Suprapubic skin (tissue), 3 donors: ENCODE results near the gene XNDC1N.

ENCODE experiments used
- POLR2A ChIP-seq, 2 donors: fragments of 450-650 bp; IDR thresholded peaks; one replicate each; pipeline ENCODE4 v1.6.1; 2017; ENCODE audit warnings: antibody characterized with exemption in 2 of 2, mild to moderate bottlenecking in 2 of 2, moderate library complexity in 2 of 2
- TF ChIP-seq, protein P1 (sequence below), 2 donors: fragments of 200-600 bp in 1 of 2; fragments of 450-650 bp in 1 of 2; sonication (generic) in 1 of 2; IDR thresholded peaks; one replicate each; pipeline ENCODE4 v1.5.1; 2016 to 2019; ENCODE audit warnings: antibody characterized with exemption in 2 of 2, mild to moderate bottlenecking in 1 of 2, moderate library complexity in 1 of 2

DNA sequence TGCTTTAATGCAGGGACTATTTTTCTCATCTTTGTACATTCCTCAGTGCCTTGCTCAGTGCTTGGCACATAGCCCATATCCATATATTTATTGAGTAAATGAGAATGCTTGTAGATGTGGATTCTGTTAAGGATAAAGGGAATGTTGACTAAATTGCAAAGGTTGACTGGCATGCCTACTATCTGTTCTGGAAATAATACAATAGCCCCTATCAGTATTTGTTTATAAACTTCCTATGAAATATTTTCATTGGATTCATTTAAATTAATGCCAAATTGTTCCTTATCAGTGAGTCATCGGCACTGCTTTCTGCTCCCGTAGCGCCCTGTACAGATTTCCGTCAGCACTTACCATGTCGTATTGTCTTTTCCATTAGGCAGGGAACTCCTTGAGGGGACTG, 8.4 kb upstream of the XNDC1N start:
- TF ChIP-seq, protein P1, sequence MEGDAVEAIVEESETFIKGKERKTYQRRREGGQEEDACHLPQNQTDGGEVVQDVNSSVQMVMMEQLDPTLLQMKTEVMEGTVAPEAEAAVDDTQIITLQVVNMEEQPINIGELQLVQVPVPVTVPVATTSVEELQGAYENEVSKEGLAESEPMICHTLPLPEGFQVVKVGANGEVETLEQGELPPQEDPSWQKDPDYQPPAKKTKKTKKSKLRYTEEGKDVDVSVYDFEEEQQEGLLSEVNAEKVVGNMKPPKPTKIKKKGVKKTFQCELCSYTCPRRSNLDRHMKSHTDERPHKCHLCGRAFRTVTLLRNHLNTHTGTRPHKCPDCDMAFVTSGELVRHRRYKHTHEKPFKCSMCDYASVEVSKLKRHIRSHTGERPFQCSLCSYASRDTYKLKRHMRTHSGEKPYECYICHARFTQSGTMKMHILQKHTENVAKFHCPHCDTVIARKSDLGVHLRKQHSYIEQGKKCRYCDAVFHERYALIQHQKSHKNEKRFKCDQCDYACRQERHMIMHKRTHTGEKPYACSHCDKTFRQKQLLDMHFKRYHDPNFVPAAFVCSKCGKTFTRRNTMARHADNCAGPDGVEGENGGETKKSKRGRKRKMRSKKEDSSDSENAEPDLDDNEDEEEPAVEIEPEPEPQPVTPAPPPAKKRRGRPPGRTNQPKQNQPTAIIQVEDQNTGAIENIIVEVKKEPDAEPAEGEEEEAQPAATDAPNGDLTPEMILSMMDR (IDR thresholded peaks at IDR 0.05) = no peak
- no peak for TF ChIP-seq POLR2A (IDR thresholded peaks at IDR 0.05)
